GM23338 (cell line): ENCODE data around the gene CHD9.

Experiments
- CTCF ChIP-seq, 2 experiments: fragments of 200-600 bp in 1 of 2; sonication (generic) in 1 of 2; conservative IDR thresholded peaks; 2 replicates each; pipeline versions ENCODE4 v1.5.1 to v1.6.1; 2016 to 2017; ENCODE audit warnings: antibody characterized with exemption in 2 of 2, low read depth in 2 of 2, mild to moderate bottlenecking in 2 of 2, moderate library complexity in 1 of 2
- EZH2 ChIP-seq: fragments of 200-600 bp; sonication (generic); IDR thresholded peaks from one replicate; pipeline ENCODE4 v1.8.0; 2017; ENCODE audit warnings: antibody characterized with exemption, mild to moderate bottlenecking, low read depth; ENCODE audit not compliant: unreplicated experiment
- EZH2phosphoT487 ChIP-seq: fragments of 200-600 bp; sonication (generic); IDR thresholded peaks from one replicate; pipeline ENCODE4 v1.8.1; 2018; ENCODE audit warnings: antibody characterized with exemption; ENCODE audit not compliant: unreplicated experiment
- JUNB ChIP-seq: IDR thresholded peaks from one replicate; pipeline ENCODE4 v1.6.1; 2016; ENCODE audit warnings: antibody characterized with exemption; ENCODE audit not compliant: unreplicated experiment
- POLR2AphosphoS5 ChIP-seq: IDR thresholded peaks from 2 replicates; pipeline ENCODE4 v1.6.1; 2016; ENCODE audit warnings: antibody characterized with exemption, low read depth

- TF ChIP-seq CTCF (conservative IDR thresholded peaks at IDR 0.05; ENCODE audit: low read depth in 2 of 2): no peak
- TF ChIP-seq POLR2AphosphoS5: no peak
- no peak for TF ChIP-seq EZH2phosphoT487
- TF ChIP-seq JUNB: no peak
- TF ChIP-seq EZH2: no peak
Observed at GRCh38 chr16:53374800-53375199, 320.0 kb downstream of the CHD9 start.
